Stomach (tissue), 9 donors: ENCODE results near the gene KIAA1671. TPM values are rescaled to one million over a fixed set of nuclear protein-coding genes. Genes with fewer than 3 reads are reported as not detected.

Experiments used
- DNase-seq, 2 donors: peaks; one replicate each; pipeline versions ENCODE4 v3.0.0 to v3.0.0-alpha.2; 2013 to 2019
- H3K27ac ChIP-seq, 5 donors: fragments of 200-600 bp in 4 of 5; sonication (generic) in 4 of 5; one replicate each; pipeline ENCODE4 v1.5.1; 2013 to 2019; ENCODE audit warnings: mild to moderate bottlenecking in 1 of 5, moderate library complexity in 1 of 5
- H3K27me3 ChIP-seq, 3 donors: fragments of 200-600 bp; sonication (generic); one replicate each; pipeline ENCODE4 v1.5.1; 2017 to 2019; ENCODE audit warnings: mixed run types in 1 of 3
- H3K36me3 ChIP-seq, 4 donors: fragments of 200-600 bp; sonication (generic); 1 replicate in 3 of 4; 2 replicates in 1 of 4; pipeline ENCODE4 v1.5.1; 2016 to 2019
- H3K4me1 ChIP-seq, 4 donors: fragments of 200-600 bp; sonication (generic); one replicate each; pipeline ENCODE4 v1.5.1; 2016 to 2019
- H3K4me3 ChIP-seq, 4 donors: fragments of 200-600 bp; sonication (generic) in 3 of 4; one replicate each; pipeline ENCODE4 v1.5.1; 2016 to 2019; ENCODE audit warnings: mild to moderate bottlenecking in 1 of 4
- H3K9me3 ChIP-seq, 4 donors: fragments of 200-600 bp; sonication (generic); one replicate each; pipeline ENCODE4 v1.5.1; 2016 to 2019
- CTCF ChIP-seq, 7 experiments: fragments of 450-650 bp in 4 of 7; fragments of 200-600 bp in 3 of 7; sonication (generic) in 3 of 7; IDR thresholded peaks; one replicate each; pipeline ENCODE4 v1.5.1; 2016 to 2019; ENCODE audit warnings: antibody characterized with exemption in 7 of 7, control low read depth in 2 of 7, mild to moderate bottlenecking in 1 of 7
- EP300 ChIP-seq: sonication (generic); formaldehyde crosslinking; IDR thresholded peaks from one replicate; pipeline ENCODE4 v1.6.1; 2017; ENCODE audit warnings: antibody characterized with exemption
- POLR2A ChIP-seq, 4 donors: fragments of 450-650 bp; IDR thresholded peaks; one replicate each; pipeline ENCODE4 v1.6.1; 2016; ENCODE audit warnings: antibody characterized with exemption in 4 of 4, control low read depth in 2 of 4, mild to moderate bottlenecking in 1 of 4, moderate library complexity in 1 of 4
- POLR2AphosphoS5 ChIP-seq, 3 donors: sonication (generic); formaldehyde crosslinking; IDR thresholded peaks; one replicate each; pipeline ENCODE4 v1.6.1; 2016; ENCODE audit warnings: antibody characterized with exemption in 3 of 3
- WGBS, 5 donors: extraction: QIAGEN DNeasy Blood & Tissue Kit in 3 of 5; methylation state at CpG; one replicate each; pipeline versions ENCODE4 v1.1.5 to v1.1.7; 2013 to 2018; 5-methylcytosine and 5-hydroxymethylcytosine counted together
- intact Hi-C: fragments of 100-400 bp; cut with DNase I; formaldehyde crosslinking; loops from one replicate; pipeline ENCODE4 v1.15.1; 2023; ENCODE audit warnings: low total_unique reads
- polyA plus RNA-seq, 3 donors: library from polyadenylated mRNA; stranded (reverse); fragments of 200-250 nt; gene quantifications; one replicate each; pipeline ENCODE4 v1.2.3, GENCODE V29; 2013
- total RNA-seq, 5 donors: library from RNA; depleted of rRNA; stranded (reverse); fragments of >200 nt; gene quantifications; one replicate each; pipeline versions ENCODE4 v1.1.0 to v1.2.3, GENCODE V29; 2014 to 2016
- donor health status: healthy with polysubstance abuse.
- donor health status: Bipolar disorder and iron deficiency.
- donor health status: healthy.

The KIAA1671 gene
- total and polyA plus RNA-seq, 8 donors, result 5.7 to 80.5 (median 32.5) TPM

DNA sequence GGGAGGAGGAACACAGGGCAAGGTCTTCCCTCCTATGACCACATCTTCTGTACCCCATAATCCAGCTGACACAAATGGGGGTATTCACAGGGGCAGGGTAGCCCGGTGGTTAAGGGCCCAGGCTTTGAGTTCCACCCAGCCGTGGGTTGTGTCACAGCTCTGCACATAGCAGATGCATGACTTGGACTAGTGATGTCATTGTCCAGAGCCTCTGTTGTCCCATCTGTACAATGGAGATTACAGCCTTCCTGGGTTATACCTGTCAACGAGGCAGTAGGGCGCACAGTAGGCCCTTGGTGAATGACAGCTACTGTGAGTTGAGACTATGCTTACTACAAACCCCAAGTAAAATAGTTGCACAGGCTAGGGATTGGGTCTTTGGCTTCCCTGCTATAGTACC lies 147.9 kb downstream of the KIAA1671 start:
- no peak for TF ChIP-seq EP300
- no peak for TF ChIP-seq POLR2A (IDR thresholded peaks at IDR 0.05)
- no peak for TF ChIP-seq POLR2AphosphoS5 (IDR thresholded peaks at IDR 0.05)
- no peak for TF ChIP-seq CTCF (IDR thresholded peaks at IDR 0.05)
- H3K9me3 ChIP-seq, result no peaks in the 10 kb centered on the region
- intact Hi-C loops, result loop anchor here (10.0 kb wide), 1 partner anchor 54 kb away; no protein-coding TSS in a partner anchor
- H3K27ac ChIP-seq, result no peak overlapping the region
- DNase-seq, result no peak
- WGBS, 5 donors, result 96 to 97% (median 96%) methylated on average over 4 of the region's 4 CpGs
- no peak overlapping the region for H3K4me3 ChIP-seq
- peaks cover 0 to 4% (median 0%) of the 10 kb centered on the region in 4 donors for H3K36me3 ChIP-seq
- H3K27me3 ChIP-seq, result no peaks in the 10 kb centered on the region
- H3K4me1 ChIP-seq, result no peaks in the 10 kb centered on the region

DNA sequence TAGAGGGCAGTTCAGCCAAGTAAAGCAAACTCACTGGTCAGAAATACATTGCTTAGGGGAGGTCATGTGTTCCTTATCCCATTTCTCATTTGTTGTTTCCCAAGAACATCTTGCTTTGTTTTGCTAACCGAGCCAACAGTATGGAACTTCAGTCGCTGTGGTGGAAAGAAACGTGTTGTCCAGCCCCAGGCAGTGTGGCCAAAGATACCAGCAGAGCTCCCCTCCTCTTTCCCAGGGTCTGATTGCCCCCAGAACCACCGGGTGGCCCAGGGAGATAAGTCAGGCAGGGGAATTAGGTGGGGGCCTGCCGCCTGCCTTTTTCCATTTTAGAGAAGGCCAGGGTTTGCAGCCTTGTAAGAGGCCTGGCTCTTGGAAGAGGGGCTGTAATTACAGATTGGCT lies 148.4 kb downstream of the KIAA1671 start:
- H3K9me3 ChIP-seq, result no peaks in the 10 kb centered on the region
- no peak overlapping the region for H3K27ac ChIP-seq
- intact Hi-C loops, result loop anchor here (10.0 kb wide), 1 partner anchor 54 kb away; no protein-coding TSS in a partner anchor
- WGBS, 5 donors, result 49 to 57% (median 55%) methylated on average over 5 of the region's 5 CpGs
- H3K27me3 ChIP-seq, result no peaks in the 10 kb centered on the region
- no peak overlapping the region for H3K4me3 ChIP-seq
- H3K4me1 ChIP-seq, result no peaks in the 10 kb centered on the region
- DNase-seq, result no peak
- TF ChIP-seq POLR2A (IDR thresholded peaks at IDR 0.05) (no peak), CTCF (IDR thresholded peaks at IDR 0.05) (no peak), POLR2AphosphoS5 (IDR thresholded peaks at IDR 0.05) (no peak), EP300 (no peak)
- peaks cover 0 to 1% (median 0%) of the 10 kb centered on the region in 4 donors for H3K36me3 ChIP-seq

DNA sequence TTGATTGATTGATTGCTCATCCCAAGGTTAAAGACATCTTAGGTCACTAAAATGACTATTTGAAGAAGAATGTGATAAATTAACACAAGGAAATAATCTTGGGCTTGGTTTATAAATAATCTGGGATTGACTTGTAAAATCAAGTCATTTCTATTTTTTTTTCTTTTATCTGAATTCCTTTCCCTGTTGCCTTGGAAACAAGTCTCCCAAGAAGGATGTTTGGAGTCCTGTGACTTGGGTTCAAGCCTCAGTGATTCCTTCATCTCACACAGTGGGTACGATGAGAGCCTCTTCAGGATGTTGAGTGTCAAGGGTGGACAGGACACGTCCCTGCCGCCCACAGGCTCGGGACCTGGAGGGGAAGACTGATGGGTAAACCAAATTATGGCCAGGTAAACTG lies 149.0 kb downstream of the KIAA1671 start:
- Histone ChIP-seq H3K27me3 (no peaks in the 10 kb centered on the region), H3K36me3 (no peaks in the 10 kb centered on the region), H3K4me1 (no peaks in the 10 kb centered on the region), H3K4me3 (no peak overlapping the region), H3K27ac (no peak overlapping the region), H3K9me3 (no peaks in the 10 kb centered on the region)
- TF ChIP-seq EP300 (no peak), POLR2A (IDR thresholded peaks at IDR 0.05) (no peak), POLR2AphosphoS5 (IDR thresholded peaks at IDR 0.05) (no peak), CTCF (IDR thresholded peaks at IDR 0.05) (no peak)
- intact Hi-C loops, result loop anchor here (10.0 kb wide), 1 partner anchor 53 kb away; no protein-coding TSS in a partner anchor
- DNase-seq, result no peak
- WGBS, 5 donors, result 85 to 96% (median 92%) methylated on average over 4 of the region's 4 CpGs

GRCh38 chr22:25101986-25102385 lies 149.5 kb downstream of the KIAA1671 start:
- intact Hi-C loops, result loop anchor here (10.0 kb wide), 1 partner anchor 53 kb away; no protein-coding TSS in a partner anchor
- no peaks in the 10 kb centered on the region for H3K27me3 ChIP-seq
- no peaks in the 10 kb centered on the region for H3K9me3 ChIP-seq
- DNase-seq, result no peak
- no peaks in the 10 kb centered on the region for H3K4me1 ChIP-seq
- no peak overlapping the region for H3K4me3 ChIP-seq
- TF ChIP-seq EP300 (no peak), CTCF (IDR thresholded peaks at IDR 0.05) (no peak), POLR2A (IDR thresholded peaks at IDR 0.05) (no peak), POLR2AphosphoS5 (IDR thresholded peaks at IDR 0.05) (no peak)
- WGBS, 5 donors, result 86 to 95% (median 93%) methylated on average over 4 of the region's 4 CpGs
- no peak overlapping the region for H3K27ac ChIP-seq
- H3K36me3 ChIP-seq, result no peaks in the 10 kb centered on the region
